Measurements from ENCODE around the gene MTFR1L. TPM values are rescaled to one million over a fixed set of nuclear protein-coding genes. Genes with fewer than 3 reads are reported as not detected.

MTFR1L gene
- total and polyA plus RNA-seq, 9 of the 15 experiments (the other 6 are each of a cell fraction or from before 2014, with no cell fraction given): 41.4 to 98.5 (median 53.7) TPM

DNA sequence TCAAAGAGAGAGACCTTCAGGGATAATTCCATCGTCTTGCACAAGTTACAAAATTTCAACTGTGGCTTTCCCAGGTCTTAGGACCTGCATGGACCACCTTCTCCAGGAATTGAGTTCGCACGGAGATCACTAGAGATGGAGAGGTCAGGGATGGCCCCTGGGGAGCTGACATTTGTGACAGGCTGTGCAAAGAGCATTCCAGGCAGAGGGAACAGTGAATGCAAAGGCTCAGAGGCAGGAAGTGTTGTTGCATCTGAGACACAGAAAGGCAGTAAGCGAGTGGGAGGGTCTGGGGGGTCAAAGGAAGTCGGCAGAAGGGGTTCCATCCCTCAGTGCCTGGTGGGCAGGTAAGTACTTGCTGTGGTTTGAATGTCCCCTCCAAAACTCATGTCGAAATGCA is 29.3 kb upstream of the MTFR1L start:
- H3K4me2 ChIP-seq (ENCODE audit: insufficient read depth, low read length): no peak overlapping the region
- no peaks in the 10 kb centered on the region for H3K79me2 ChIP-seq (ENCODE audit: control insufficient read depth, insufficient read depth, low read length)
- BruUV-seq (replicated peaks): no TSS peak
- TF ChIP-seq ETV1 (tag; conservative IDR thresholded peaks at IDR 0.05; ENCODE audit: low read depth) (peak; percentile 63), ELF1 (tag; IDR thresholded peaks at IDR 0.05) (peak; percentile 43; the same call in 1 of the 2 replicates), TEAD1 (CRISPR knock-in tag; IDR thresholded peaks at IDR 0.05) (peak in 1 of 2 experiments; percentile 57; a peak in 1 of 4 replicates)
- TF ChIP-seq, protein P1, sequence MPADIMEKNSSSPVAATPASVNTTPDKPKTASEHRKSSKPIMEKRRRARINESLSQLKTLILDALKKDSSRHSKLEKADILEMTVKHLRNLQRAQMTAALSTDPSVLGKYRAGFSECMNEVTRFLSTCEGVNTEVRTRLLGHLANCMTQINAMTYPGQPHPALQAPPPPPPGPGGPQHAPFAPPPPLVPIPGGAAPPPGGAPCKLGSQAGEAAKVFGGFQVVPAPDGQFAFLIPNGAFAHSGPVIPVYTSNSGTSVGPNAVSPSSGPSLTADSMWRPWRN (IDR thresholded peaks at IDR 0.05; ENCODE audit: low read depth): no peak
- TF ChIP-seq, protein P2, sequence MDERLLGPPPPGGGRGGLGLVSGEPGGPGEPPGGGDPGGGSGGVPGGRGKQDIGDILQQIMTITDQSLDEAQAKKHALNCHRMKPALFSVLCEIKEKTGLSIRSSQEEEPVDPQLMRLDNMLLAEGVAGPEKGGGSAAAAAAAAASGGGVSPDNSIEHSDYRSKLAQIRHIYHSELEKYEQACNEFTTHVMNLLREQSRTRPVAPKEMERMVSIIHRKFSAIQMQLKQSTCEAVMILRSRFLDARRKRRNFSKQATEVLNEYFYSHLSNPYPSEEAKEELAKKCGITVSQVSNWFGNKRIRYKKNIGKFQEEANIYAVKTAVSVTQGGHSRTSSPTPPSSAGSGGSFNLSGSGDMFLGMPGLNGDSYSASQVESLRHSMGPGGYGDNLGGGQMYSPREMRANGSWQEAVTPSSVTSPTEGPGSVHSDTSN (CRISPR knock-in tag; IDR thresholded peaks at IDR 0.05; ENCODE audit: low read depth): no peak
- TF ChIP-seq, protein P2 (tag; conservative IDR thresholded peaks at IDR 0.05; ENCODE audit: low read depth): no peak
- no peaks in the 10 kb centered on the region for H3K9me3 ChIP-seq (replicated peaks; ENCODE audit: control insufficient read depth, insufficient read depth, low read depth, low read length)
- peaks cover 36 to 64% of the 10 kb centered on the region in 2 experiments for H3K27me3 ChIP-seq (ENCODE audit: control insufficient read depth in 2 of 2, insufficient read depth in 2 of 2, low read length in 2 of 2)
- no peak overlapping the region for H3K9ac ChIP-seq (ENCODE audit: insufficient read depth in 1 of 2, low read depth in 2 of 2, low read length in 2 of 2)
- no peaks in the 10 kb centered on the region for H3K36me3 ChIP-seq (ENCODE audit: control insufficient read depth, insufficient read depth, low read length)
- ATAC-seq (no peak), FAIRE-seq (no peak), DNase-seq (ENCODE audit: extremely low read depth in 1 of 4, low spot score in 3 of 4) (no peak)
- WGBS (ENCODE audit: insufficient coverage, low coverage, missing lambda C conversion rate): 8% methylated on average over 6 of the region's 6 CpGs
- no peaks in the 10 kb centered on the region for H3K4me1 ChIP-seq (replicated peaks in 1 of 2; ENCODE audit: control insufficient read depth in 2 of 2, insufficient read depth in 2 of 2, low read length in 2 of 2)
- no peak overlapping the region for H3K4me3 ChIP-seq
- no peak overlapping the region for H2AFZ ChIP-seq (ENCODE audit: low read depth, low read length)
- CTCF ChIA-PET (ENCODE audit: low intra/inter-chr PET ratio): no interaction called here
- intact Hi-C loops (cut with micrococcal nuclease): loop anchor here (10.0 kb wide), 1 partner anchor 46 kb away; no protein-coding TSS in a partner anchor
- H3K9me1 ChIP-seq (ENCODE audit: control insufficient read depth, insufficient read depth, low read length): no peaks in the 10 kb centered on the region
- POLR2A ChIA-PET: no interaction called here
- in situ Hi-C loops (cut with MboI): loop anchor here (5.0 kb wide), 1 partner anchor 48 kb away; no protein-coding TSS in a partner anchor
- no peak overlapping the region for H3K27ac ChIP-seq (ENCODE audit: extremely low read depth, low read depth, low read length)
- 0 out of 2 replicates have a peak, but pooled peaks cover 5% of the 10 kb centered on the region for H4K20me1 ChIP-seq (replicated peaks; ENCODE audit: control insufficient read depth, insufficient read depth, low read length)
